Urothelium cell line (cell line): ENCODE measurements around the gene DCN.
"Not testable (repeated sequence)": the region's sequence is repeated elsewhere in the genome, so short reads cannot be mapped to it uniquely, and the experiment has no call there.

Source experiments
- DNase-seq: peaks from one replicate; pipeline ENCODE4 v3.0.0; 2011; ENCODE audit warnings: low spot score, mixed read lengths
- FAIRE-seq: peaks from 2 replicates; lab custom pipeline; 2011; peaks lifted over from hg19 to GRCh38; lab: Jason Lieb, UNC

DCN gene

GRCh38 chr12:91182636-91183455 is at the start of gene DCN:
Gene DCN, minus strand, starts transcription at chr12:91182817. Its CDS starts 4,265 bp downstream, at chr12:91178552.
- FAIRE-seq = no peak
- no peak for DNase-seq

- DNase-seq = no peak
- FAIRE-seq = no peak
Measured at GRCh38 chr12:91230841-91231240, 48.2 kb upstream of the DCN start.

GRCh38 chr12:91226951-91227350 is 44.3 kb upstream of the DCN start:
- no peak for DNase-seq
- no peak for FAIRE-seq

- no peak for FAIRE-seq
Measured at GRCh38 chr12:91225316-91225715, 42.7 kb upstream of the DCN start.

GRCh38 chr12:91224401-91224800 is 41.8 kb upstream of the DCN start:
- DNase-seq = no peak
- FAIRE-seq = no peak

More at GRCh38 chr12:91225316-91225715, 42.7 kb upstream of the DCN start:
- no peak for DNase-seq

- FAIRE-seq = no peak
- no peak for DNase-seq
Measured at GRCh38 chr12:91222746-91223145, 40.1 kb upstream of the DCN start.

GRCh38 chr12:91219919-91220318 is 37.3 kb upstream of the DCN start:
- FAIRE-seq (no peak), DNase-seq (no peak)

GRCh38 chr12:91219511-91219910 is 36.9 kb upstream of the DCN start:
- DNase-seq (no peak), FAIRE-seq (no peak)

- no peak for DNase-seq
- FAIRE-seq = no peak
Measured at GRCh38 chr12:91216871-91217270, 34.3 kb upstream of the DCN start.

GRCh38 chr12:91215940-91216454 is 33.4 kb upstream of the DCN start:
- FAIRE-seq (no peak), DNase-seq (no peak)

GRCh38 chr12:91211866-91212265 is 29.2 kb upstream of the DCN start:
- FAIRE-seq (no peak), DNase-seq (no peak)

- no peak for FAIRE-seq
- no peak for DNase-seq
Measured at GRCh38 chr12:91210618-91211017, 28.0 kb upstream of the DCN start.

- DNase-seq = no peak
- no peak for FAIRE-seq
Measured at GRCh38 chr12:91210144-91210543, 27.5 kb upstream of the DCN start.

GRCh38 chr12:91207301-91207700 is 24.7 kb upstream of the DCN start:
- not testable (repeated sequence) for DNase-seq, FAIRE-seq

- DNase-seq (no peak), FAIRE-seq (no peak)
Measured at GRCh38 chr12:91205811-91206210, 23.2 kb upstream of the DCN start.

GRCh38 chr12:91204421-91204820 is 21.8 kb upstream of the DCN start:
- no peak for FAIRE-seq
- no peak for DNase-seq

- FAIRE-seq = no peak
- no peak for DNase-seq
Measured at GRCh38 chr12:91203610-91204009, 21.0 kb upstream of the DCN start.

GRCh38 chr12:91202390-91202789 is 19.8 kb upstream of the DCN start:
- FAIRE-seq (no peak), DNase-seq (no peak)

- FAIRE-seq (no peak), DNase-seq (no peak)
Measured at GRCh38 chr12:91196436-91196835, 13.8 kb upstream of the DCN start.

- DNase-seq (no peak), FAIRE-seq (no peak)
Measured at GRCh38 chr12:91194500-91194899, 11.9 kb upstream of the DCN start.

GRCh38 chr12:91191513-91192111 is 9.0 kb upstream of the DCN start:
- DNase-seq = no peak
- no peak for FAIRE-seq

GRCh38 chr12:91189516-91189915 is 6.9 kb upstream of the DCN start:
- DNase-seq (no peak), FAIRE-seq (no peak)
